ENCODE measurements around the gene SNAPC1. TPM values are rescaled to one million over a fixed set of nuclear protein-coding genes. Genes with fewer than 3 reads are reported as not detected.

The SNAPC1 gene
- total RNA-seq, 1 donor from 2014 or later = 7.9 TPM

- no peak overlapping the region for H3K4me3 Mint-ChIP-seq (ENCODE audit: unreplicated experiment)
- peaks cover 4% of the 10 kb centered on the region for H3K9me3 Mint-ChIP-seq (ENCODE audit: low read depth)
- peaks cover 79% of the 10 kb centered on the region for H3K4me1 Mint-ChIP-seq (ENCODE audit: low read depth)
- H3K27ac Mint-ChIP-seq (ENCODE audit: unreplicated experiment) = peak overlapping the region; percentile 68
- no peak for TF ChIP-seq CTCF (IDR thresholded peaks at IDR 0.05)
- no peak for DNase-seq (ENCODE audit: low spot score)
- H3K36me3 Mint-ChIP-seq (ENCODE audit: low read depth) = peaks cover 42% of the 10 kb centered on the region
- no peaks in the 10 kb centered on the region for H3K27me3 Mint-ChIP-seq (ENCODE audit: low read depth)
Measured at GRCh38 chr14:61749867-61750266, 12.4 kb upstream of the SNAPC1 start.

- no peak for TF ChIP-seq CTCF (IDR thresholded peaks at IDR 0.05)
- H3K9me3 Mint-ChIP-seq (ENCODE audit: low read depth) = peaks cover 6% of the 10 kb centered on the region
- no peak overlapping the region for H3K4me3 Mint-ChIP-seq (ENCODE audit: unreplicated experiment)
- no peaks in the 10 kb centered on the region for H3K27me3 Mint-ChIP-seq (ENCODE audit: low read depth)
- peak overlapping the region; percentile 74 for H3K27ac Mint-ChIP-seq (ENCODE audit: unreplicated experiment)
- H3K36me3 Mint-ChIP-seq (ENCODE audit: low read depth) = peaks cover 32% of the 10 kb centered on the region
- no peak for DNase-seq (ENCODE audit: low spot score)
- H3K4me1 Mint-ChIP-seq (ENCODE audit: low read depth) = peaks cover 77% of the 10 kb centered on the region
Measured at GRCh38 chr14:61750708-61751474, 11.3 kb upstream of the SNAPC1 start.

DNA sequence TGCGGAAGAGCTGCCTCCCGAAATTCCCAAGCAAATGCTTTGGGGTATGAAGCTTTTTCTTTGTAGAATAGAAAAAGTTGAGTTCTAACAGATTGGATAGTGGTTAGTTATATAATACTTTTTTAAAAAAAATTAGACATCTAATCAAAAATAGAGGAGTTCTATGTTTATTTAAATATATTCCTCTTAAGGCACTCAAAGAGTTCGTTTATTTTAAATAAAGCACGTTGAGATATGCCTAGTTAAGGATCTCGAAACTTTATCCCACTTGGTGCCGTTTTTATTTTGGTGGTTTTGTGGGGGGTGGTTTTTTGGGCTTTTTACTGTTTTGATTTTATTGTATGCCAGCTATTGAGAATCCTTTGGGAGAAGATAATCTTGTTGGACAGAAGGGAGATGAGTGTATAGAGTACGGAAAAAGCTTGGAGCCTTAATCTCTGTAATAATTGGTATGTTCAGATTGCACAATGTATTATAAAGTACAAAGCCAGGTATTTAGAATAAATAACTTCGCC, 10.7 kb upstream of the SNAPC1 start:
- Mint-ChIP-seq H3K9me3 (ENCODE audit: low read depth) (peaks cover 6% of the 10 kb centered on the region), H3K27ac (ENCODE audit: unreplicated experiment) (peak overlapping the region; percentile 60)

DNA sequence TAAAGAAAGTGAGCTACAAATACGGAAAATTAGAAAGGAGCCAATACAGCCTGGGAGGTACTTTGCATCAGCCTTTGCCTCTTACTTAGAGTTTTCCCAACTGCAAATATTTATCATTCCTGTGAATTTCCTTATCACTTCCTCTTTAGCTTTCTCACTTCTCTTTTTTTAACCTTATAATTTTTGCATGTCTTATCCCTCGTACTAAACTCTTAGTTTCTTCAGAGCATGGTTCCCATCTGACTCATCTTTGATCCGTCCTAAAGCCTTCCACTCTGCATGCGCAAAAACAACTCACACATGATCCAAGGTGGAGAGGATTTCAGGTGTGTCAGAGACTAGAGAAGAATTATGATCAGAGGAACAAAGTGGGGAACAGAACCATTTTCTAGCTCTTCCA, 9.6 kb upstream of the SNAPC1 start:
- TF ChIP-seq CTCF (IDR thresholded peaks at IDR 0.05) = no peak
- Mint-ChIP-seq H3K9me3 (ENCODE audit: low read depth) (peaks cover 6% of the 10 kb centered on the region), H3K4me3 (ENCODE audit: unreplicated experiment) (no peak overlapping the region), H3K27me3 (ENCODE audit: low read depth) (no peaks in the 10 kb centered on the region), H3K36me3 (ENCODE audit: low read depth) (peaks cover 24% of the 10 kb centered on the region), H3K4me1 (ENCODE audit: low read depth) (peaks cover 64% of the 10 kb centered on the region), H3K27ac (ENCODE audit: unreplicated experiment) (peak overlapping the region; percentile 24)
- DNase-seq (ENCODE audit: low spot score) = no peak

More for the DNA sequence above, 10.7 kb upstream of the SNAPC1 start:
- Mint-ChIP-seq H3K36me3 (ENCODE audit: low read depth) (peaks cover 31% of the 10 kb centered on the region), H3K27me3 (ENCODE audit: low read depth) (no peaks in the 10 kb centered on the region), H3K4me1 (ENCODE audit: low read depth) (peaks cover 75% of the 10 kb centered on the region), H3K4me3 (ENCODE audit: unreplicated experiment) (no peak overlapping the region)
- no peak for DNase-seq (ENCODE audit: low spot score)
- no peak for TF ChIP-seq CTCF (IDR thresholded peaks at IDR 0.05)

DNA sequence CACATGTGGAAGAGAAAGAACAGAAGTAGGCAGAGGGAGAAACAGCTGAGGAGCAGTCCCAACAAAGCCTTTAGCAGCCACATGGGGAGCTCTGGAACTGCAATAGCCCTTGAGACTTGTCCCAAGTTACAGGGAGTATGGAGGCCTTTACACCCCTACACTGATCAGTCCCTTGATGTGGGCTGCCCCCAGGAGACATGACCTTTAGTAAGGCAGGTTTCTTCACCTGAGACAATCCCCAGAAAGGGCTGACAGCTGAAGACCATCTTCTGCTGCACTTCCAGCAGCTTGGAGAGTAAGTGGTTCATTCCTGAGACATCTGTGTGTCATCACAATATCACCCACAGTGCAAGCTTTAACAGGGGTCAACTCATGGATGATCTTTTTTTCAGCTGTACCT, 8.6 kb upstream of the SNAPC1 start:
- H3K36me3 Mint-ChIP-seq (ENCODE audit: low read depth) = peaks cover 18% of the 10 kb centered on the region
- DNase-seq (ENCODE audit: low spot score) = no peak
- H3K27me3 Mint-ChIP-seq (ENCODE audit: low read depth) = no peaks in the 10 kb centered on the region
- TF ChIP-seq CTCF (IDR thresholded peaks at IDR 0.05) = peak; percentile 17
- peak overlapping the region; percentile 47 for H3K27ac Mint-ChIP-seq (ENCODE audit: unreplicated experiment)
- H3K4me3 Mint-ChIP-seq (ENCODE audit: unreplicated experiment) = no peak overlapping the region
- peaks cover 6% of the 10 kb centered on the region for H3K9me3 Mint-ChIP-seq (ENCODE audit: low read depth)
- H3K4me1 Mint-ChIP-seq (ENCODE audit: low read depth) = peaks cover 57% of the 10 kb centered on the region

Measured in chondrocyte (in vitro differentiated cells).